Pancreas (tissue), 10 donors: ENCODE measurements around the gene KRT13. TPM values are rescaled to one million over a fixed set of nuclear protein-coding genes. Genes with fewer than 3 reads are reported as not detected.
A peak's percentile ranks its signal among the peaks of the same experiment; 100 is the strongest.

Experiments
- ATAC-seq, 4 donors: fragments of 200-7000 bp; cut with Tn5 transposase; one replicate each; pipeline versions ENCODE4 v1.8.0 to v1.9.1; 2020; ENCODE audit warnings: mild to moderate bottlenecking in 4 of 4, moderate library complexity in 4 of 4
- DNase-seq, 6 donors: peaks; one replicate each; pipeline ENCODE4 v3.0.0-alpha.2; 2020
- FAIRE-seq: peaks from 2 replicates; lab custom pipeline; 2012; peaks lifted over from hg19 to GRCh38; lab: Jason Lieb, UNC
- H3K27ac ChIP-seq, 4 donors: fragments of 200-600 bp; sonication (generic); 1 replicate in 3 of 4; 2 replicates in 1 of 4; pipeline versions ENCODE4 v1.5.0 to v1.8.0; 2020
- H3K27me3 ChIP-seq, 4 donors: fragments of 200-600 bp; one replicate each; pipeline ENCODE4 v1.8.0; 2021
- H3K36me3 ChIP-seq, 3 donors: fragments of 200-600 bp; sonication (generic) in 1 of 3; one replicate each; pipeline versions ENCODE4 v1.5.0 to v1.8.0; 2020 to 2021
- H3K4me1 ChIP-seq, 3 donors: fragments of 200-600 bp; one replicate each; pipeline ENCODE4 v1.8.0; 2021
- H3K4me3 ChIP-seq, 4 donors: fragments of 200-600 bp; sonication (generic) in 2 of 4; one replicate each; pipeline versions ENCODE4 v1.5.0 to v1.8.0; 2020 to 2021
- H3K9me3 ChIP-seq, 4 donors: fragments of 200-600 bp; one replicate each; pipeline ENCODE4 v1.8.0; 2021
- CTCF ChIP-seq, 4 donors: fragments of 200-600 bp; sonication (generic) in 3 of 4; IDR thresholded peaks; one replicate each; pipeline versions ENCODE4 v1.5.0 to v1.8.0; 2021; ENCODE audit warnings: antibody characterized with exemption in 4 of 4
- WGBS, 2 donors: extraction: QIAGEN DNeasy Blood & Tissue Kit; methylation state at CpG; one replicate each; pipeline ENCODE4 v1.1.7; 2013; 5-methylcytosine and 5-hydroxymethylcytosine counted together
- intact Hi-C, 3 donors: fragments of 100-400 bp; cut with DNase I; formaldehyde crosslinking; loops; one replicate each; pipeline versions ENCODE4 v1.11.1 to v1.14.2; 2022
- polyA plus RNA-seq, 2 donors: library from polyadenylated mRNA; stranded (reverse); fragments of 200-250 nt; gene quantifications; one replicate each; pipeline ENCODE4 v1.2.3, GENCODE V29; 2013
- total RNA-seq, 6 donors: library from RNA; stranded (reverse); fragmentation: NEBNext Ultra II Directional in 4 of 6; extraction: Animal tissue kit (Norgen Biotek cat#: 25700) in 4 of 6; gene quantifications; one replicate each; pipeline versions ENCODE4 v1.2.1 to v1.2.4, GENCODE V29; 2021 to 2023
- donor health status: healthy with polysubstance abuse.
- donor health status: DM: no; HTN: no; CAD: no; lungs with moderate emphysema.
- donor health status: DM: no; HTN: no; CAD: no.
- donor health status: control.
- donor health status: control.
- donor health status: Bipolar disorder and iron deficiency.
- donor health status: DM: yes; HTN: yes; CAD: no.
- donor health status: DM: no; HTN: no; CAD: no.
- donor health status: DM: no; HTN: no; CAD: no.
- donor health status: DM: yes; HTN: yes; CAD: no.

Gene KRT13
- total and polyA plus RNA-seq, 8 donors: 0.39 to 11.9 (median 5.3) TPM; not detected in 5

- no peak for FAIRE-seq
- H3K4me1 ChIP-seq: no peaks in the 10 kb centered on the region
- peak overlapping the region in 1 of 4 donors; percentile 44 for H3K27ac ChIP-seq
- 54 to 58% methylated on average over 6 of the region's 6 CpGs for WGBS, 2 donors
- intact Hi-C loops: no loop called here
- ATAC-seq: peak in 2 of 4 donors; percentile 7 to 45
- TF ChIP-seq CTCF (IDR thresholded peaks at IDR 0.05): no peak
- H3K27me3 ChIP-seq: no peaks in the 10 kb centered on the region
- DNase-seq: no peak
- H3K9me3 ChIP-seq: no peaks in the 10 kb centered on the region
- H3K4me3 ChIP-seq: no peak overlapping the region
- H3K36me3 ChIP-seq: no peaks in the 10 kb centered on the region
Measured at GRCh38 chr17:41492351-41492750, 13.1 kb downstream of the KRT13 start.

GRCh38 chr17:41491476-41491875 is 13.9 kb downstream of the KRT13 start:
- DNase-seq (no peak), FAIRE-seq (no peak)
- WGBS, 2 donors: 59 to 75% methylated on average over 2 of the region's 2 CpGs

GRCh38 chr17:41490000-41490990 is 15.1 kb downstream of the KRT13 start:
- no peaks in the 10 kb centered on the region for H3K9me3 ChIP-seq
- FAIRE-seq (no peak), ATAC-seq (peak in 1 of 4 donors; percentile 26), DNase-seq (no peak)
- no peaks in the 10 kb centered on the region for H3K4me1 ChIP-seq
- WGBS, 2 donors: 58 to 79% methylated on average over 10 of the region's 10 CpGs
- no peak for TF ChIP-seq CTCF (IDR thresholded peaks at IDR 0.05)
- H3K27me3 ChIP-seq: no peaks in the 10 kb centered on the region
- intact Hi-C loops: no loop called here
- H3K4me3 ChIP-seq: no peak overlapping the region
- no peak overlapping the region for H3K27ac ChIP-seq
- H3K36me3 ChIP-seq: no peaks in the 10 kb centered on the region

More at GRCh38 chr17:41491476-41491875, 13.9 kb downstream of the KRT13 start:
- Histone ChIP-seq H3K4me1 (no peaks in the 10 kb centered on the region), H3K27me3 (no peaks in the 10 kb centered on the region), H3K27ac (no peak overlapping the region), H3K4me3 (no peak overlapping the region), H3K9me3 (no peaks in the 10 kb centered on the region), H3K36me3 (no peaks in the 10 kb centered on the region)
- no peak for TF ChIP-seq CTCF (IDR thresholded peaks at IDR 0.05)
- no peak for ATAC-seq
- intact Hi-C loops: no loop called here

- FAIRE-seq (no peak), ATAC-seq (no peak)
- H3K27ac ChIP-seq: no peak within 1 kb of the TSS
Measured at GRCh38 chr17:41489531-41489930, 15.9 kb downstream of the KRT13 start, which contains the start of gene KRT36. Gene KRT36, minus strand, starts transcription at chr17:41489910. Its CDS starts 46 bp downstream, at chr17:41489864.

More at GRCh38 chr17:41489531-41489930, 15.9 kb downstream of the KRT13 start, which contains the start of gene KRT36:
- no peaks in the 10 kb centered on the region for H3K36me3 ChIP-seq
- 77 to 87% methylated on average over 12 of the region's 12 CpGs for WGBS, 2 donors
- H3K27me3 ChIP-seq: no peaks in the 10 kb centered on the region
- intact Hi-C loops: no loop called here
- peak in 1 of 6 donors; percentile 38 for DNase-seq
- H3K9me3 ChIP-seq: no peaks in the 10 kb centered on the region
- no peak within 1 kb of the TSS for H3K4me3 ChIP-seq
- H3K4me1 ChIP-seq: no peaks in the 10 kb centered on the region
- no peak for TF ChIP-seq CTCF (IDR thresholded peaks at IDR 0.05)
